WERI-Rb-1 (cell line): ENCODE results near the gene CYB561A3.

ENCODE experiments used
- DNase-seq: peaks from one replicate; pipeline ENCODE4 v3.0.0-alpha.2; 2020
- H3K27ac ChIP-seq: fragments of 250-450 bp; sonication (Bioruptor Pico); 2 replicates; pipeline ENCODE4 v1.5.1; 2020; ENCODE audit warnings: mild to moderate bottlenecking, moderate library complexity
- H3K27me3 ChIP-seq: fragments of 250-450 bp; sonication (Bioruptor Pico); 2 replicates; pipeline ENCODE4 v1.5.1; 2021; ENCODE audit warnings: mild to moderate bottlenecking, low read depth, moderate library complexity; ENCODE audit not compliant: insufficient read depth, severe bottlenecking
- H3K36me3 ChIP-seq: fragments of 250-450 bp; sonication (Bioruptor Pico); 2 replicates; pipeline ENCODE4 v1.5.1; 2020; ENCODE audit warnings: mild to moderate bottlenecking, moderate library complexity
- H3K4me3 ChIP-seq: 2 replicates; pipeline ENCODE4 v1.5.1; 2011; ENCODE audit warnings: low read depth, mild to moderate bottlenecking, control low read depth, low read length
- H3K9me3 ChIP-seq: fragments of 250-450 bp; sonication (Bioruptor Pico); 2 replicates; pipeline ENCODE4 v1.5.1; 2021; ENCODE audit warnings: mild to moderate bottlenecking, moderate library complexity; ENCODE audit not compliant: severe bottlenecking
- TF ChIP-seq, protein P1 (sequence below): IDR thresholded peaks from 2 replicates; pipeline ENCODE4 v1.5.1; 2011; ENCODE audit warnings: low read depth, mild to moderate bottlenecking, control low read depth, inconsistent platforms, low read length

Gene CYB561A3, protein sequence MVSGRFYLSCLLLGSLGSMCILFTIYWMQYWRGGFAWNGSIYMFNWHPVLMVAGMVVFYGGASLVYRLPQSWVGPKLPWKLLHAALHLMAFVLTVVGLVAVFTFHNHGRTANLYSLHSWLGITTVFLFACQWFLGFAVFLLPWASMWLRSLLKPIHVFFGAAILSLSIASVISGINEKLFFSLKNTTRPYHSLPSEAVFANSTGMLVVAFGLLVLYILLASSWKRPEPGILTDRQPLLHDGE

DNA sequence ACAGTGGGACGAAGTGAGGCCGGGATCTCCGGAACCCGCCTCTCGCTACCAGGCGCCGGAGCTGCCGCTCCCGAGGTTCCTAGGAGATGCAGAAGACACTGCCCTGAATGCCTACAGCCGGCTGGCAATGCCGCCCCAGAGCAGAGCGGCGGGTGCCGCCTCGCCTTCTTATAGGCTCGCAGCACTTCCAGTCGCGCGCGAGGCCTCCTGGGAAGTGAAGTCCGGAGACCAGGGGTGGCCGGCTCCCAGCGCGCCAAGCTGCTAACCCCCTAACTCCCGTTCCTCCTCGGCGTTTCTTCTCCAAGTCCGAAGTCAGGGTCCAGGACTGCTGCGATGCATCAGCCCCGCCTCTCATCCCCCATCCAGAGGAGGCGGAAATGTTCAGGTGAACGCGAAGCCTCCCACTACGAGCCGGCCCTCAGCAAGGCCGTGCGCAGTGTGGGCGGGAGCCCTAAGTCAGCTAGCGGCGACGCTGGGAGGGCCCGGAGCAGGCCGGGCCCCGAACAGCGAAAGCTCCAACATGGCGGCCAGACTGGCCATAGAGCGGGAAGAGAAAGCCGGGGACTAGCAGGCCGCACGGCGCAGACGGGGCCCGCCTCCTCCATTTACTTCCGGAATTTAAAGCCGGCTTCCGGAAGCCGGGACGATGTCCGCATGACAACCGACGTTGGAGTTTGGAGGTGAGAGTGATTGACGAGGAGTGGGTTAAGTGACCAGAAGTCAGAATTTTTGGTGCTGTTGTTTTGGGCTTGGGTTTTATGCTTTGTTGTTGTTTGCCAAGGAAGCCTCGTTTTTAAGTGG lies at the start of gene CYB561A3, which contains the start of gene TMEM138:
TSS of gene CYB561A3 (minus strand) at position 142 of the 801 bp plus-strand sequence. CDS start 5,169 bp downstream, outside the sequence.
TSS of gene TMEM138 (plus strand) at position 634 of the 801 bp plus-strand sequence. CDS start 2,017 bp downstream, outside the sequence.
- Histone ChIP-seq H3K4me3 (peak within 1 kb of the TSS; percentile 91), H3K27ac (peak within 1 kb of the TSS; percentile 100), H3K9me3 (no peaks in the 10 kb centered on the region), H3K36me3 (peaks cover 40% of the 10 kb centered on the region), H3K27me3 (no peaks in the 10 kb centered on the region)
- TF ChIP-seq, protein P1, sequence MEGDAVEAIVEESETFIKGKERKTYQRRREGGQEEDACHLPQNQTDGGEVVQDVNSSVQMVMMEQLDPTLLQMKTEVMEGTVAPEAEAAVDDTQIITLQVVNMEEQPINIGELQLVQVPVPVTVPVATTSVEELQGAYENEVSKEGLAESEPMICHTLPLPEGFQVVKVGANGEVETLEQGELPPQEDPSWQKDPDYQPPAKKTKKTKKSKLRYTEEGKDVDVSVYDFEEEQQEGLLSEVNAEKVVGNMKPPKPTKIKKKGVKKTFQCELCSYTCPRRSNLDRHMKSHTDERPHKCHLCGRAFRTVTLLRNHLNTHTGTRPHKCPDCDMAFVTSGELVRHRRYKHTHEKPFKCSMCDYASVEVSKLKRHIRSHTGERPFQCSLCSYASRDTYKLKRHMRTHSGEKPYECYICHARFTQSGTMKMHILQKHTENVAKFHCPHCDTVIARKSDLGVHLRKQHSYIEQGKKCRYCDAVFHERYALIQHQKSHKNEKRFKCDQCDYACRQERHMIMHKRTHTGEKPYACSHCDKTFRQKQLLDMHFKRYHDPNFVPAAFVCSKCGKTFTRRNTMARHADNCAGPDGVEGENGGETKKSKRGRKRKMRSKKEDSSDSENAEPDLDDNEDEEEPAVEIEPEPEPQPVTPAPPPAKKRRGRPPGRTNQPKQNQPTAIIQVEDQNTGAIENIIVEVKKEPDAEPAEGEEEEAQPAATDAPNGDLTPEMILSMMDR: no peak
- DNase-seq: peak; percentile 94

DNA sequence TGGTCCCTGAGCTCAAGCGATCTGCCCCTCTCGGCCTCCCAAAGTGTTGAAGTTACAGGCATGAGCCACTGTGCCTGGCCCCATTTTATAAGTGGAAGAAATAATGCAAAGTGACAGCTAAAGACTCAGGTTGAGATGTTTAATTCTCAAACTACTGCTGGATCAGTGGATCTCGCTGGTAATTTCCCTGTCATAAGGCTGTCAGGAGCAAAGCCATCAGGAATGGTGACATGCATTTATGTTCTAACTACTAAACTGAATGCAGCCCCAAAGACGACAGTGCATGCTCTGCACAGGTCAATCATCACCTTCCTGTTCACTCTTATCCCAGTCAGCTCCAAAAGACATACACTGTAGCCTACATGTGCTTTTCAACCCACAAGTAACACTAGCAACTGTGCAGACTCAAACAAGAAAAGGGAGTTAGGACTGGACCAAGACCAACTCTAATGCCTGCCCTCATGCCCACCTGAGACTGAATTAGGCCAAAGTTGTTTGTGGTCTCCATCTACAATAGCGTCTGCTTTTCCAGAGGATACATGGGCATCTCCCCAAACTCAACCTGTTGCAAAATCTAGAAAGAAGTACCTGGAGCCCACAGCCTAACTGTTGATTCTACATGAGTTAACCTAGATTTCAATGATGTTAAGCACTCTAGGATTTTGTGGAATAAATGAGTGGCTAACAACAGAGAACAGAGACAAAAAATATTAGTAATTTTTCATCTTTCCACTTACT lies 45.5 kb upstream of the CYB561A3 start:
- TF ChIP-seq, protein P1: no peak
- Histone ChIP-seq H3K27ac (no peak overlapping the region), H3K36me3 (peaks cover 93% of the 10 kb centered on the region), H3K27me3 (no peaks in the 10 kb centered on the region), H3K4me3 (no peak overlapping the region), H3K9me3 (no peaks in the 10 kb centered on the region)
- no peak for DNase-seq

DNA sequence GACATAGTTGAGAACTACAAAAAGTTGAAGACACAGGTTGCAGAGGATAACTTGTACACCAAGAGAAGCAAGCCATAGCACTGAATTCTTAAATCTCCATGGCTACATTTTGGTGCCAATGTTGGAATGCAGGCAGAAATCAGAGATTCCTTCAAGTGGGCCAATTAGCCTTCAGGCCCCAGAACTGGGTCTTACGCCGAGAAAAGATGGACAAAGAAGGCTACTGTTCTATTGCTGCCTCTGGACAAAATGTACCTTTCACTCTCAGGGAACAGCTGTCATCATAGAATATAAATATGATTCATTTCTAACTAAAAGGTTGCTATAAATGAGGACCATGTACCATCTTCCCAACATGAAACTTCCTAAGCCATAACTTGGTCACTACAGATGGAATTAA lies 44.4 kb upstream of the CYB561A3 start:
- H3K36me3 ChIP-seq: peaks cover 90% of the 10 kb centered on the region
- TF ChIP-seq, protein P1: no peak

DNA sequence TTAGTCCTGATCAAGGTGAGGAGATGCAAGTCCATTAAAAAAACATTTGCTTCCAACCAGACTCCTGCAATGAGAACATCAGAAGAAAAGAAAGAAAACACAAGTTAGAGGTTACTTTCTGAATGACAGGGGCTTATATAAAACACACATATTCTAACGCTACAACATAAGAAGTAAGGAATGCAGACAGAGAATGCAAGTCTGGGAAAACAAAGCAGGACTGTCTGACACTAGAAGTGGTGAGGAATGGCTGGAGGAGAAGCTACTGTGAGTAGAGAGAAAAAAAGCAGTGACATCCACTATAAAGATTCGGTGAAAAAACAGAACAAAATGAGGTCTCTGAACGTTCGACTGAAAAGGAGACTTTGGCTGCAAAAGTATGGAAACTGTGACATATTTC lies 43.0 kb upstream of the CYB561A3 start:
- peaks cover 79% of the 10 kb centered on the region for H3K36me3 ChIP-seq

More for the DNA sequence above, 44.4 kb upstream of the CYB561A3 start:
- Histone ChIP-seq H3K27ac (no peak overlapping the region), H3K27me3 (no peaks in the 10 kb centered on the region), H3K4me3 (no peak overlapping the region), H3K9me3 (no peaks in the 10 kb centered on the region)
- DNase-seq: no peak

DNA sequence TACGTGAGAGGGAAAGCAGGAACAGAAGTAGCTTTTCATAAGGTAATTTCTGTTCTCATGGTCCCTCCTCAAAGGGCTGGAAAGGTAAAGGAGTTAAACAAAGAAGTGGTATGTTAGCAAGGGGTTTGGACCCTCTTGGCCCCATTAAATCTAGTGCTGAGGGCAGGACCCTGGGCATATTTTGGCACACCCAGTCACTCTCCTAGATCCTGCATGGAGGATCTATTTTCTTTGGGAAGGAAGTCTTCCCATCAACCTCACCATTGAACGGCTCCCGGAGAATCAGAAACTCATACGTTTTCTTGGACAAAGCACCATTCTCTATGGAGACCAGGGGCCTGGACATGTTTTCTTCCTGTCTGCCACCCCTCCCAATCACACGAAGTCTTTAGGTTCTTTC lies 42.4 kb upstream of the CYB561A3 start:
- Histone ChIP-seq H3K9me3 (no peaks in the 10 kb centered on the region), H3K4me3 (no peak overlapping the region), H3K36me3 (peaks cover 74% of the 10 kb centered on the region), H3K27ac (no peak overlapping the region), H3K27me3 (no peaks in the 10 kb centered on the region)
- no peak for DNase-seq
- TF ChIP-seq, protein P1: no peak

More for the DNA sequence above, 43.0 kb upstream of the CYB561A3 start:
- H3K9me3 ChIP-seq: no peaks in the 10 kb centered on the region
- TF ChIP-seq, protein P1: no peak
- H3K27ac ChIP-seq: no peak overlapping the region
- no peak for DNase-seq
- H3K27me3 ChIP-seq: no peaks in the 10 kb centered on the region
- H3K4me3 ChIP-seq: no peak overlapping the region
